Thyroid gland (tissue), 4 donors: ENCODE results near the gene PRR3.

ENCODE experiments used
- CTCF ChIP-seq, 6 experiments: fragments of 200-600 bp in 3 of 6; fragments of 450-650 bp in 3 of 6; sonication (generic) in 3 of 6; IDR thresholded peaks; one replicate each; pipeline ENCODE4 v1.5.1; 2016 to 2019; ENCODE audit warnings: antibody characterized with exemption in 6 of 6, mild to moderate bottlenecking in 2 of 6, inconsistent platforms in 1 of 6, moderate library complexity in 1 of 6
- POLR2A ChIP-seq, 2 donors: fragments of 450-650 bp; IDR thresholded peaks; one replicate each; pipeline ENCODE4 v1.6.1; 2017; ENCODE audit warnings: antibody characterized with exemption in 2 of 2, mild to moderate bottlenecking in 2 of 2, moderate library complexity in 1 of 2

GRCh38 chr6:30508890-30509736 is 48.0 kb upstream of the PRR3 start:
- TF ChIP-seq CTCF (IDR thresholded peaks at IDR 0.05) (no peak), POLR2A (IDR thresholded peaks at IDR 0.05) (no peak)
